Measurements from ENCODE around the gene ATAD2B.

Gene ATAD2B

GRCh38 chr2:23925702-23926289, 1.1 kb downstream of the ATAD2B start:
- H3K4me1 ChIP-seq (ENCODE audit: insufficient read depth, poor library complexity, severe bottlenecking): peaks cover 7% of the 10 kb centered on the region

GRCh38 chr2:23924589-23925359, 2.1 kb downstream of the ATAD2B start:
- Histone ChIP-seq H3K4me1 (ENCODE audit: insufficient read depth, poor library complexity, severe bottlenecking) (peaks cover 7% of the 10 kb centered on the region), H3K36me3 (ENCODE audit: low read depth) (no peaks in the 10 kb centered on the region), H3K27me3 (ENCODE audit: insufficient read depth, poor library complexity, severe bottlenecking) (no peaks in the 10 kb centered on the region), H3K27ac (ENCODE audit: poor library complexity, severe bottlenecking) (peak overlapping the region; percentile 73), H3K4me3 (ENCODE audit: severe bottlenecking) (peak overlapping the region; percentile 80), H3K9me3 (ENCODE audit: severe bottlenecking) (no peaks in the 10 kb centered on the region)
- DNase-seq (ENCODE audit: low spot score) (no peak), ATAC-seq (ENCODE audit: low read depth) (no peak)
- TF ChIP-seq CTCF (IDR thresholded peaks at IDR 0.05; ENCODE audit: poor library complexity, severe bottlenecking): no peak

More at GRCh38 chr2:23925702-23926289, 1.1 kb downstream of the ATAD2B start:
- H3K27me3 ChIP-seq (ENCODE audit: insufficient read depth, poor library complexity, severe bottlenecking): no peaks in the 10 kb centered on the region
- peak overlapping the region; percentile 80 for H3K4me3 ChIP-seq (ENCODE audit: severe bottlenecking)
- ATAC-seq (ENCODE audit: low read depth): peak; percentile 49
- TF ChIP-seq CTCF (IDR thresholded peaks at IDR 0.05; ENCODE audit: poor library complexity, severe bottlenecking): no peak
- H3K27ac ChIP-seq (ENCODE audit: poor library complexity, severe bottlenecking): peak overlapping the region; percentile 73
- no peaks in the 10 kb centered on the region for H3K9me3 ChIP-seq (ENCODE audit: severe bottlenecking)
- no peaks in the 10 kb centered on the region for H3K36me3 ChIP-seq (ENCODE audit: low read depth)
- DNase-seq (ENCODE audit: low spot score): no peak

- no peak for ATAC-seq (ENCODE audit: low read depth)
- Histone ChIP-seq H3K27me3 (ENCODE audit: insufficient read depth, poor library complexity, severe bottlenecking) (no peaks in the 10 kb centered on the region), H3K36me3 (ENCODE audit: low read depth) (no peaks in the 10 kb centered on the region), H3K4me3 (ENCODE audit: severe bottlenecking) (no peak overlapping the region), H3K27ac (ENCODE audit: poor library complexity, severe bottlenecking) (no peak overlapping the region), H3K4me1 (ENCODE audit: insufficient read depth, poor library complexity, severe bottlenecking) (no peaks in the 10 kb centered on the region), H3K9me3 (ENCODE audit: severe bottlenecking) (no peaks in the 10 kb centered on the region)
- TF ChIP-seq CTCF (IDR thresholded peaks at IDR 0.05; ENCODE audit: poor library complexity, severe bottlenecking): no peak
- no peak for DNase-seq (ENCODE audit: low spot score)
Observed at GRCh38 chr2:23918837-23919489, 8.0 kb downstream of the ATAD2B start.

GRCh38 chr2:23916727-23917405, 10.1 kb downstream of the ATAD2B start:
- Histone ChIP-seq H3K27ac (ENCODE audit: poor library complexity, severe bottlenecking) (no peak overlapping the region), H3K4me1 (ENCODE audit: insufficient read depth, poor library complexity, severe bottlenecking) (no peaks in the 10 kb centered on the region), H3K4me3 (ENCODE audit: severe bottlenecking) (no peak overlapping the region), H3K27me3 (ENCODE audit: insufficient read depth, poor library complexity, severe bottlenecking) (no peaks in the 10 kb centered on the region), H3K9me3 (ENCODE audit: severe bottlenecking) (no peaks in the 10 kb centered on the region), H3K36me3 (ENCODE audit: low read depth) (no peaks in the 10 kb centered on the region)
- ATAC-seq (ENCODE audit: low read depth): no peak
- TF ChIP-seq CTCF (IDR thresholded peaks at IDR 0.05; ENCODE audit: poor library complexity, severe bottlenecking): no peak
- no peak for DNase-seq (ENCODE audit: low spot score)
